Measurements from ENCODE around the gene AZI2.

The AZI2 gene

GRCh38 chr3:28300345-28300962 lies 48.2 kb downstream of the AZI2 start:
- DNase-seq: no peak

GRCh38 chr3:28299705-28300104 lies 48.9 kb downstream of the AZI2 start:
- no peak for DNase-seq

- DNase-seq: no peak
These were observed 52.6 kb downstream of the AZI2 start for GRCh38 chr3:28295898-28296490.

- DNase-seq: no peak
These were observed 53.8 kb downstream of the AZI2 start for GRCh38 chr3:28294667-28295413.

GRCh38 chr3:28292622-28293021 lies 56.0 kb downstream of the AZI2 start:
- DNase-seq: no peak

GRCh38 chr3:28291577-28291976 lies 57.0 kb downstream of the AZI2 start:
- DNase-seq: no peak

GRCh38 chr3:28290863-28291300 lies 57.7 kb downstream of the AZI2 start:
- DNase-seq: no peak

GRCh38 chr3:28287046-28287445 lies 61.6 kb downstream of the AZI2 start:
- DNase-seq: no peak

GRCh38 chr3:28286595-28286994 lies 62.0 kb downstream of the AZI2 start:
- DNase-seq: peak; percentile 84 to 93

GRCh38 chr3:28280781-28281180 lies 67.8 kb downstream of the AZI2 start:
- no peak for DNase-seq

- DNase-seq: no peak
These were observed 68.9 kb downstream of the AZI2 start for GRCh38 chr3:28279770-28280169.

- no peak for DNase-seq
These were observed 69.7 kb downstream of the AZI2 start for GRCh38 chr3:28278918-28279317.

- DNase-seq: no peak
These were observed 74.8 kb downstream of the AZI2 start for GRCh38 chr3:28273837-28274236.

Measured in Kasumi-1 (cell line).